Stimulated activated CD4-positive, alpha-beta T cell treated with anti-CD3 and anti-CD28 coated beads, TNF-alpha, amount 100 ng/mL, for 1 hour (primary cell): ENCODE measurements around the gene ZNF516.

Source experiments
- DNase-seq, 3 donors: peaks; one replicate each; pipeline ENCODE4 v3.0.0-alpha.2; 2020; ENCODE audit warnings: low read depth in 3 of 3, low spot score in 1 of 3

ZNF516 gene

DNA sequence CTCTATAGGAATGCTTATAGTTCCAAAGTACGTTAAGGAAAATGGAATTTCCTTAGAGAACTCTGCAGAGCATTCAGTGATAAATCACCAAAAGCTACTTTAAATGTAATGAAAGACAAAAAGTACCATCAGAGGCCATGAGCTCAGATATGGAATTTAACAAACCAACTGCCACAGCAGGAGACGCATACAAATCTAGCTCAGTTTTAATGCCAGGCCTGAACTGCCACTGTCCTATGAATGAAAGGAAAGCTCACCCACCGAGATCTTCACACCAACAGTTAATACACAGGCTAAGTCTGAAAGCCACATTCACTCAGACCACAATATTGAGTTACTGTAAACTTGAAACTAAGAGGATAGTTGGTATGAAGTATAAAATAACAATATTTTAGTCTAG lies 126.8 kb downstream of the ZNF516 start:
- DNase-seq: no peak

DNA sequence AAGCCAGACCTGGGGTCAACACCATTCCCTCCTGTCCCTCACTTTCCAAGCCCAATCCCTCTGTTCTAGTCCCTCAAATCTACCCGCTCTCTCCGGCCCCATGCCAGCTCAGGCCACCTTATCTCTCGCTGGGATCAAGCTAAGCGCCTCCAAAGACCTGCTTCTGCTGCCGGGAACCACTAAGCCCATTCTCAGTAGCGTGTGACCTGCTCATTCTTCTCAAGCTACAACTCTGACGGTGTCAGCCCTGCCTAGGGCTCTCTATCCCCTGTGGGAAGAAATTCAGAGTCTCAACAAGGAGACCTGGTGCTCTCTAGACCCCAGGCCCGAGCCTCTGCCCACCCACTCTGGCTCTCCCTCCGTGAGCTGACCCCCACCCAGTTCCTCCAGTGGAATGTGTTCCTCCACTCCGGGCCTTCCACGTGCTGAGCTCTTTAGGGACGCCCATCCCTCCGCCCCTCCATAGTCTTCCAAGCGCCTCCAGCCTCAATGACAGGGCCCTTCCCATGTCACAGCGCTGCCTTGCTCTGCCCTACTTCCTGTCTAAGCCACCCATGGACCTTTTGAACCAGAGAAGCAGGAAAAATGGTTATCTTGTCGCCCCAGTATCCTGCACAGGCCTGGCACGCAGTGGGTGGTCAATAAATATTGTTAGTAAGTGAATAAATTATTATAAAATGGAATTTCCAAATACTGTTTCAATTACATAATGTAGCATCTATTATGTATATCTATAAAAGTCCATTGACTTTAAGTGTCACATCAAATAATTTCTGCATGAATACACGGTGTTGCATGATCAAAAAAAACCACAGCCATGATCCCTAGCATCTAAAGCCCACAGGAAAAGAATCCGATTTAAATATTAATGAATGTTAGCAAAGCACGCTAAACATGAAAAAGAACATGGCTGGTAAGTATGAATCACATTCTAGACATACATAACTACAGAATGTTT lies 127.6 kb downstream of the ZNF516 start:
- DNase-seq: no peak

DNA sequence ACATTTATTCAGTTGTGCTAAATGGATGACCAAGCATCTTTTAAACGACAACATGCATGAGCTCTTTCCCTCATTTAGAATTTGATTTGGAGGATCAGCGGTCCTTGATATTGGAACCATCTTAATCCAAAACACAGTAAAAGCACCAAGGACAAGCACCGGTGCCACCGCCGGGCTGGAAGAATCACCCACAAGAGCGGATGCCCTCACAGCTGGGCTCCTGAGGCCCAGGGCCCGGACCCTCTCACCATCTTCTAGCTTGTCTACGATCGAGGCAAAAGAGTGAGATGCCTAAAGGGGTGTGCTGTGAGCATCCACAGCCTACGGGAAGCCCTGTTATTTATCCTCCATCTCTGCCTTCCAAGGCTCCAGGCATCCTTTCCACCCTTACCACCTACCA lies 129.5 kb downstream of the ZNF516 start:
- no peak for DNase-seq

DNA sequence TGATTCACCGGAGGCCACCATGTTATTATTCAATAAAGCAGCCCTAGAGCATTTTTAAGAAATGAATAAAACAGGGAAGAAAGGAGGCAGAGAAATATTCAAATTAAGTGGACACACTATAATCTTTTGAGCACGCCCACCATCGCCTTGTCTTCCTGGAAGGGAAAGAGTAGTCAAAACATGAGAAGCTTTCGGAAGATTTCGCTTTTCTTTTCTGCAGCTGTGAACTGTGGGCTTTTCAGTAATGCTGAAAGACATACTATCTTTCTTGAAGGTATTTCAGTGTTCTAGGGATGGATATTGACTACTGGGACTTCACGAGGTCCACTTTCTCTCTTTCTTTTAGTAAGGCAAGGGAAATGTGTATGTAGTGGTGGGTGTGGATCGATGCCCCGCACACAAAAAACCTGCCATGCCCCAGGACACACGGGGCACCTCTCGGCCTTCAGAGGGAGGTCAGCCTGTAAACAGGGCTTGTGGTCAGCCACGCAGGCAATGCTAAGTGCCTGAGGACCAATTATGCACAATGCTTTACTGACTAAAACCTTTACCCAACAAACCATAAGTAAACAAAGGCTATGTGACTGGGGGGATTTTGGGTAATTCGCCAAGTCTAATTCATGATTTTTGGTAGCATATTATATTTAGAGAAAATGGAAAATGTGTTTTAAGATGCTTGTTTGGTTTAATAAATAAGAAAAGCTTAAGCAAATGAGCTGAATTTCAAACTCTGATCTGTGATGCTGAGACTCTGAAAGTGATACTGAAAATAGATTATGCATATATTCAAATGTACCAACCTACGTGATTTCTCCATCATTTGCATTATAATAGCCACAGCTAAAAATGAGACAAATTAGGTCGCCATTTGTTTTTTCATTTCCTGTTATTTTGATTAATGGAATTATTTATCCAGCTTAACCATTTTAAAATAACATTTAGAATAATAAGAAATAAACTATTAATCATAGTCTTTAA lies 130.5 kb downstream of the ZNF516 start:
- no peak for DNase-seq

DNA sequence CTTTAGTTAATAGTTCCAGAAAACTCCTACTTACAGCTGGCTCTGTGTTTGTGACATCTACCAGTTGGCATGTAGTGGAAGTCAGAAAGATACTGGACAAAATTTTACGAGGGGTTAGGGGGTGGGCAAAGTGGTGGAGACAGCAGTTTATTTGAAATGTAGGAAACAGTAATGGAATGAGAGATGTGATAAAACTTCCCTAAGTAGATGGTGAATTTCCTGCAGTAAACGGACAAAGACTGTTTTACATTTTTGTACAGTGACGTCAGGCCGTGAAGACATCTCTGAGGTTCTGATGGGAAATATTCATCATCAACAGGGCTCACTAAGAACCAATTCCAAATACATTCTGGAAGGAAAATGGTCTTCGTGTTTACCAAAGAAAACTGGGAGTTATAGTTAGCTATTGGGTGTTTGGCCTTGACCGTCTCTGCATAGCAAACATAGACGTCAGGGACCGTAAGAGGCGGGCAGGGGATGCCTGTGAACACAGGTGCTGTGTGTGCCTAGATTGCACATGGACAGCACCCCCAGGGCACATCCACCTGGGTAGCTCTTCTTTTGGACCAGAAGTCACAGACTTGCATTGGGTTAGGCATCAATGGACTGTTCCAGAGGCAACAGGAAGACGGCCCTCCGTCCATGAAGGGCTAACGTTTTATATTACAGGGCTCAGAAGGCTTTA lies 131.5 kb downstream of the ZNF516 start:
- DNase-seq: no peak

DNA sequence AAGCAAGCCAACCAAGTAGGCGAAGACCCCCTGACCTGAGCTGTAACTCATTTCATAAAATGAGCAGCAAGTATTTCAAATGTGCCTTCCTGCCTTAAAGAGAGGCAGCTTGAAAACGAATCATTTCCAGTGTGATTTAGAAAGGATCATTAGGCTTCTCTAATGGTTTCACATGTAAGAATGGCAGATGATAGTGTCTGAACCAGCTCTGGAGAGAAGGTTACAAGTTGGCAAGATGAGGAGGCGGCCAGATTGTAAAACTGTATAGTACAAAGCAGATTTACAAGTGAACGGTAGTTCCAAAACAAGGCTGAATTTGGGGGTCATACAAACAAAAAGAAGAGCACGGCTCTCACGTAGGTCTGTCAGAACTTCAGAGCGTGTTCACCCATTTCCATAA lies 132.4 kb downstream of the ZNF516 start:
- no peak for DNase-seq

DNA sequence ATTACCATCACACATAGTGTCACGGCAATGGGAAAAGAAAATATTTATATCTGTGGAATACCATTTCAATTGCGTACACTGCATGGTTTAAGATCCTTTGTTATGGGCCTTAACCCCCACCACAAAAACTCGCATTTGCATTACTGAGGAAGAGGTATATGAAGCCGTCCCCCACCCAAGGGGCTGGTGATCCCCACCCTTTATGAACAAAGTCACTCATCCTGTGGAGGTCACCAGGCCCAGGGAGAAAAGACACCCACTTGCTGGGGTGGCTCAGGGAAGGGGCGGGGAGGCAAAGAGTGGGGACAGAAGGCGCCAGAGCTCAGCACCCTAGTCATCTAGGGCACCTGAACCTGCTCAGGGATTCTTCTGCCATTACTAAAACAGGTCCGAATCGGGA lies 133.8 kb downstream of the ZNF516 start:
- no peak for DNase-seq

DNA sequence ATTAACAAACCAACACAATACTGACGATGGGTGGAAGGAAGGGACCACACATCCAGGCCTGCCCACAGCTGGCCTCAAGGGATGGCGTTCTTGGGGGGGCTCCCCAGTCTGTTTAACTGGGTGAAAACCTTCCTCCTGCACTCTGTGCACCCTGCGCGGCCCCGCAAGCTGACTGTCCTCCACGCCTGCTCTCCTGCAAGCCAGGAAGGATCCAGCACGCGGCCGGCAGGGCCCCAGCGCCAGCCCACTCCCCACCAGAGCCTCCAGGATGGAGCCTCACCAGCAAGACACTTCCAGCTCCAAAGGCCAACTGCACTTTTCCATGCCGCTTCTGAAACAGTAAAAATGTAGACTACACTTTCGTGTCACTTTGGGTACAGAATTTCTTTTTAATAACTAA lies 135.1 kb downstream of the ZNF516 start:
- no peak for DNase-seq

DNA sequence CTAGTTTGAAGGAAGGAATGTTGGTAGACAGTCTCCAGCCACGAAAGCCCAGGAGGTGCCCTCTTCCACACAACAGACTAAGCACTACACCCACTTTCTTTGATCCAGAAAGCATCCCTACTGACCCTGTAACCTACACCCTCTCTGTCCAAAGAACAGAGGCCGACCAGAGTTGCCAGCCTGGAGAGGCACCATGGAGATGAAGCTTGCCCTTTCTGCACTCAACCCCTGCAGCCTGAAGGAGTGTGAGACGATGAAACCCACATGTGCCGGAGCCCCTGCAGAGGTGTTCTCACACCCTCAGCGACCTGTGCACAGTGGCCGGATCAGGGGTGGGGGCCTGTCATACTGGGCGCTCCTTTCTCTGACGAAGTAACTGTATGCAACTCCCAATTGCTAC lies 136.3 kb downstream of the ZNF516 start:
- DNase-seq: no peak

DNA sequence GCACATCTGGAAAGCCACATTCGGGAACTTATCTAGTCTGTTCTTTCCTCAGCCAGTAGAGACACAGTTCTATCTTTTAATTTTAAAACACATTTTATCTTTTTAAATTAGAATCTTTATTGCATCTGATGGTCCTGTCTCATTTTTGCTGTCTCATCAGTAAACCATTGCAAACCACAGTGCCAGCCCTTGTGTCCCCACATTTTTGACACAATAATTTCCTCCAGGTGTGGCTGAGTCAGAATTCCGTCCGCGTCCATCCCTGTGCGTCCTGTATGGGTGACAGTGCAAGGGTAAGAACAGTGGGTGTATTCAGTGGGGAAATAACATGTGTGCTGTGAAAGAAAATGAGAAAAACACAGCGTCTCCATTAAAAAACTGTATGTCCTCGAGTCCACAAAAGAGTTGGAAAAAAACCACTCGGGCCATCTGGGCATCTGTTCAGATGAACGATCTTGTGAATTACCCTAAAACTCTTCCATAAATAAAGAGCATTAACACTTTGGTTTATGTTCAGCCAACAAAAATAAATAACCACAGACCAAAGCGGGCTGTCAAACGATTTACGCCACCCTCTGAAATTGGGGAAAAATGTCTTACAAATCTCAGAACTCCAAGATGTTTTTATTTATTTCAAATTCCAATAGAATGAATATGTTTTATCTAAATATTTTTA lies 137.3 kb downstream of the ZNF516 start:
- no peak for DNase-seq

DNA sequence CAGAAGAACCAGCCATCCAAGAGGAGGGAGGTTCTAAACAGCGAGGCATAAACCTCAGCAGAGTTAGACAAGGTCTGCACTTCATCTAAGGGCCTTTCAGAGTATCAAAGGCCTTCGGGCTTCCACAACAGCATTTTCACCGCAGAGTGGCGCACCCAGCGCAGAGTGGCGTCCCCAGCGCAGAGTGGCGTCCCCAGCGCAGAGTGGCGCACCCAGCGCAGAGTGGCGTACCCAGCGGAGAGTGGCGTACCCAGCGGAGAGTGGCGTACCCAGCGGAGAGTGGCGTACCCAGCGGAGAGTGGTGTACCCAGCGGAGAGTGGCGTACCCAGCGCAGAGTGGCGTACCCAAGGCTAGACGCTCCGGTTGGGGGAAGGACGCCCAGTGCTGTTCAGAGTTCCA lies 137.9 kb downstream of the ZNF516 start:
- no peak for DNase-seq

DNA sequence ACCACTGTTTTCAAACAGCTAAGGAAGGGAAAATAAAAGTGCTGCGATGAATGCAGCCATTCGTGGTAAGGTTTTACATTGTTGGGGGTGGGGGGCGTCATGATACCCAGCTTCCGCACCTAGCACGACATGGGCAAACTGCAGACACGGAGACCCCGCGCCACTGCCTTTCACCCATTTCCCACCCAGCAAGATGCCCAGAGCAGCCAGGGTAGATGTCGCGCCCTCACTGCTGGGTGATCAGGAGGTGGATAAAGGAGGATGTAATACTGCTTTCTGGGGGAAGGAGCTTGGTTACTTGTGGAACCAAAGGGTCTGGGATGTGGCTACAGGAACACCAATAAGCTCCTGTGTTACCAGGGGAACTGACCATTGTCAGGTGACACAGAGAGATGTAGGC lies 138.4 kb downstream of the ZNF516 start:
- DNase-seq: no peak

DNA sequence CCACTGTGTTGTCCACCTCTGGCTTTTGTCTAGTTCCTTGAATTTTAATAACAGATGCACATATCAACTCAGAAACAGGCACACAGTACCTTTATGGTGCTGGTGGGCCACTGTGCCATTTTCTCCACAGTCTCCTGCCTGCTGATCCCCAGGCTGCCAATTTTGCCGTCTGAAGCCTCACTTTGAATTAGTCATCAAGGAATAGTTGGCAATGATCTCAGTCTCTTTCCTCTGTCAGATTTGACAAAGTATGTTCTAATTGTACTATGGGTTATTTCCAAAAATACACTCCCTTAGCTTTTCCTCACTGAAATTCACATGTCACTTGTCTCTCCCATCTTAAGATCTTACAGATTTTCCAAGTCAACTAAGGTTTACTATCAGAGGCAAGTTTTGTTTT lies 140.7 kb downstream of the ZNF516 start:
- DNase-seq: no peak

DNA sequence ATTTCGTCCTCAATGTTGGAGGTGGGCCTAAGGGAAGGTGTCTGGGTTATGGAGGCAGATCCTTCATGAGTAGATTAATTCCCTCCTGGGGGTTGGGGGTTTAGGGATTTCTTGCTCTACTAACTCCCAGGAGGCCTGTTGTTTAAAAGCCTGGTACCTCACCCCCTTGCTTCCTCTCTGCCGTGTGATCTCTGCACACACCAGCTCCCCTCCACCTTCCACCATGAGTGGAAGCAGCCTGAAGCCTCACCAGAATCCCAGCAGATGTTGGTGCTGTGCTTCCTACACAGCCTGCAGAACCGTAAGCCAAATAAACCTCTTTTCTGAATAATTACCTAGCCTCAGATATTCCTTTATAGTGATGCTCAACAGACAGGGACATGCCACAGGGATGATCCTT lies 141.5 kb downstream of the ZNF516 start:
- no peak for DNase-seq

DNA sequence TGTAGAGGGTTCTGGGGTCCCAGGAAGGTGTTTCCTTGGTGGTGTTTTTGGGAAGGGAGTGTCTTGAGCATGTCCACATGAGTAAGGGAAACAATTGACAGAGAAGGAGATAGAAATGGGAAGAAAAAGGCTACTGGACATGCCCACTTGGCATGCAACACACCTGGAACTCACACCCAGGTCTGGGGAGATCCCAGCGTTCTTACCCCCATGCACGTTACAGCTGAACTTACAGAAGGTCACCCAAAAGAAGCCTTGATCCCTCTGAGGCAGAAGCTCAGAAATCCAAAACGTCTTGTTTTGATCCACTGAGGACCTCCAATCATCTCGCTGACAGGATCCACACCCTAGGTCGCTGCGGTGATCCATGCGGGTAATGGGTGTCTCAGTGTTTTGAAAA lies 142.0 kb downstream of the ZNF516 start:
- no peak for DNase-seq

DNA sequence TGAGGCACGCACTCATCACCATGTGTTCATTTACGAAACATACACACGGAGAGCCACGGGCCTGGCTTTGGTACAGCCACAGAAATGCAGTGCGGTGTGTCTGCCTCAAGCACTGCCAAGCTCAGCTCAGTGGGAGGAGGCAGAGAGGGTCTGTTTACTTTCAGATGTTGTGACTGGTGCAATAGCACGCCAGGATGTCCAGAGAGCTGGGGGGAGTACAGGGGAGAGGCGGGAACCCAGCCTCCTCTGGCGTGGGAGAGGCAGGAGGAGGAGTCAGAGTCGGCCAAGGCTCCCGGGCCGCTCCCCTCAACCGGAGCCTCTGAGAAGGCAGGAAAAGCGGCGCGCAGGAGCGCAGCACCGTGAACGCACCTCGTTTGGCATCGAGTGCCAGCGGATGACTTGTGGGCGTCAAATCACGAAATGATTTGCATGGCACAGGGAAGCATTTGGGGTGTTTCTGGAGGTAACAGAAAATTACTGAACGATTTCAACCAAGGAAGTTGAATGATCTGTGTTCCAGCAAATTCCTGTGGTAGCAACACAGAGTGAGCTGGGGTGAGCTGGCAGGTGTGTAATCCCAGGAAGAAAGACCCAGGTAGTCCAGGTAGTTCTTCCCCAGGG lies 143.0 kb downstream of the ZNF516 start:
- DNase-seq: no peak

DNA sequence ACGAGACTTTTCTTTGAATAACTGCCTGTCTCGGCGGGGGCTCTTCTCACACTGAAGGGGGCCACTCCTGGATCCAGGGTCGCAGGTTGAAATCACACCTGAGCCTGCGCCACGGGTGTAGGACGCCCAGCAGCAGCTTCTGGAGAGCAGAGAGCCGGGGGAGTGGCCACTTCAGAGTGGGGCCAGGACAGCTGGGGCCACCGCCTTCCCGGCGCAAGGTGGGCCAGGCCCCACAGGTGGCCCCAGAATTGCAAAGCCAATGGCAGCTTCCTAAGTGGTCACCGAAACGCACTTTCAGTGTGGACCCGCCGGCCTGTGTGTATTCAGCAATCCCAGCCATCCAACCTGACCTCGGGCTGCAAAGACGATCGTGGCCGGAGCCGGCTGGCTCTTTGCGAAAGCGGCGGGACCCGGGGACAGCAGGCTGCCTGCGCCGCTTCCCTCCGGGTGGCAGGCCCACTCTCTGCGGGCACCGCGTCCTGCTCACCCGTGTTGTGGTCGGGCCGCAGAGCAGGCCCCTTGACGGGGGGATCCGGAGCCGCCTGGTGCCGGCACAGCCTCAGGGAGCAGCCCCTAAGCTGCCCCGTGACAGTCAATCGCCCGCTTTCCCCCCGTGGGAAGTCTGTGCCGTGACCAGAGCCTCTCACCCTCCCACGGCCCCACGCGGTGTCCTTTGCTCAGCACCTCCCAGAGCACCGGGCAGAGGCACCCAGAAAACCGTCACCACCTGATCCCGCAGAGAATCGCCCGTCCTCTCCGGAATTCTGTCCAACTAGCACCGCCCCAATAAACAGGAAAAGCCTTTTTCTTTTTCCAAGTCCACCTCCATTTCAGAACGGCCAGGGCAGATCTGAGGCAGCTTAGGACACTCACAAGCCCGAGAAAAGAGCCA lies 144.7 kb downstream of the ZNF516 start:
- no peak for DNase-seq

DNA sequence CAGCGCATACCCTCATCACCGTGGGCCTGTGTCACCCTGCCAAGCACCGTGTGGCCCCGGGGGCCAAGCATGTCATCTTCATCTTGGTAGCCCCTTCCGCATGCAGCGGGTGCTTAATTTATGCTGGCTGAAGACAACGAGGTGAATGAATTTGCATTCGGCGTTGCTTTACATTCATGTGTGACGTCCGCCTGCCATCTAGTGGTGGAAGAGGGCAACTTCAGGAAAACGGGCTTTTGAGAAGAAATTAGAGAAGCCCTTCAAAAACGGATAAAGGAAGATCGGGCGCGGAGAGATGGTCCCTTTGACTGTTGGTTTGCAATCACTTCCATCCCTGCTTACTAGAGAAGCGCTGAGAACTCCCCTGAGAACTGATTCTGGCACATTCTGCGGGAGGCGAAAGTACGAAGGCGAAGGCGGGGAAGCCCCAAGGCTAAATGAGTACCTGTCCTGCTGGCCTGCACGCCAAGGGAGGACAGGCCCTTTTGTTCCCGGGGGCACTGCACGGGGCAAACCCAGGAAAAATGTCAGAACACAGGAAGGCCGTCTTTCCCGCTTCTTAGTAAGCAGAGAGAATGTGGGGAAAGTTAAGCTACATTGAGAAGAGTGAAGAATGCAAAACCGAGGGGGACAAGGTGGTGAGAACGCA lies 145.9 kb downstream of the ZNF516 start:
- DNase-seq: peak; percentile 12 to 51 (median 22)
